ENCODE results near the gene HSPA1L.
"Not testable (repeated sequence)": the region's sequence is repeated elsewhere in the genome, so short reads cannot be mapped to it uniquely, and the experiment has no call there.

HSPA1L gene

DNA sequence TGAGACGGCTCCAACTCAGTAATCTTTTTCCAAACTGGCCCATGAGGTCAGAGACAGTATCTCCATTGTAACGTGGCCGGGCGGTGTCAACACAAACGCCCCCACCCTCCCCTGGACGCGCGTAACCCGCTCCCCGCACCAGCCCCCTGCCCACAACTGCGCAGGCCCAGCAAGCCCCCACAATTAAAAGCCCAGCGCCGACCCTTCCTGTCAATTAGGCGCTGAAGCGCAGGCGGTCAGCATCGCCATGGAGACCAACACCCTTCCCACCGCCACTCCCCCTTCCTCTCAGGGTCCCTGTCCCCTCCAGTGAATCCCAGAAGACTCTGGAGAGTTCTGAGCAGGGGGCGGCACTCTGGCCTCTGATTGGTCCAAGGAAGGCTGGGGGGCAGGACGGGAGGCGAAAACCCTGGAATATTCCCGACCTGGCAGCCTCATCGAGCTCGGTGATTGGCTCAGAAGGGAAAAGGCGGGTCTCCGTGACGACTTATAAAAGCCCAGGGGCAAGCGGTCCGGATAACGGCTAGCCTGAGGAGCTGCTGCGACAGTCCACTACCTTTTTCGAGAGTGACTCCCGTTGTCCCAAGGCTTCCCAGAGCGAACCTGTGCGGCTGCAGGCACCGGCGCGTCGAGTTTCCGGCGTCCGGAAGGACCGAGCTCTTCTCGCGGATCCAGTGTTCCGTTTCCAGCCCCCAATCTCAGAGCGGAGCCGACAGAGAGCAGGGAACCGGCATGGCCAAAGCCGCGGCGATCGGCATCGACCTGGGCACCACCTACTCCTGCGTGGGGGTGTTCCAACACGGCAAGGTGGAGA lies at the start of gene HSPA1L, which contains the start of gene HSPA1A:
Gene HSPA1L (minus strand): TSS at position 259 of the 814 bp plus-strand sequence. CDS start 3,311 bp downstream, outside the sequence.
Gene HSPA1A (plus strand): TSS at position 519 of the 814 bp plus-strand sequence. CDS start 214 bp downstream, at position 733.
- Histone ChIP-seq H3K36me3 (ENCODE audit: insufficient read depth) (no peaks in the 10 kb centered on the region), H3K27ac (no peak within 1 kb of the TSS), H3K4me2 (no peak within 1 kb of the TSS), H3K27me3 (ENCODE audit: insufficient read depth, low read depth) (no peaks in the 10 kb centered on the region), H3K9ac (no peak within 1 kb of the TSS), H3K4me1 (ENCODE audit: low read depth, poor library complexity, severe bottlenecking) (no peaks in the 10 kb centered on the region), H2AFZ (ENCODE audit: low read depth) (no peak within 1 kb of the TSS), H3K79me2 (ENCODE audit: insufficient read depth, low read depth) (no peaks in the 10 kb centered on the region), H3K4me3 (IDR thresholded peaks at IDR 0.05; ENCODE audit: insufficient read depth, low read depth, low read length) (no peak within 1 kb of the TSS), H4K20me1 (ENCODE audit: insufficient read depth) (no peaks in the 10 kb centered on the region)
- TF ChIP-seq, protein P1, sequence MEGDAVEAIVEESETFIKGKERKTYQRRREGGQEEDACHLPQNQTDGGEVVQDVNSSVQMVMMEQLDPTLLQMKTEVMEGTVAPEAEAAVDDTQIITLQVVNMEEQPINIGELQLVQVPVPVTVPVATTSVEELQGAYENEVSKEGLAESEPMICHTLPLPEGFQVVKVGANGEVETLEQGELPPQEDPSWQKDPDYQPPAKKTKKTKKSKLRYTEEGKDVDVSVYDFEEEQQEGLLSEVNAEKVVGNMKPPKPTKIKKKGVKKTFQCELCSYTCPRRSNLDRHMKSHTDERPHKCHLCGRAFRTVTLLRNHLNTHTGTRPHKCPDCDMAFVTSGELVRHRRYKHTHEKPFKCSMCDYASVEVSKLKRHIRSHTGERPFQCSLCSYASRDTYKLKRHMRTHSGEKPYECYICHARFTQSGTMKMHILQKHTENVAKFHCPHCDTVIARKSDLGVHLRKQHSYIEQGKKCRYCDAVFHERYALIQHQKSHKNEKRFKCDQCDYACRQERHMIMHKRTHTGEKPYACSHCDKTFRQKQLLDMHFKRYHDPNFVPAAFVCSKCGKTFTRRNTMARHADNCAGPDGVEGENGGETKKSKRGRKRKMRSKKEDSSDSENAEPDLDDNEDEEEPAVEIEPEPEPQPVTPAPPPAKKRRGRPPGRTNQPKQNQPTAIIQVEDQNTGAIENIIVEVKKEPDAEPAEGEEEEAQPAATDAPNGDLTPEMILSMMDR (conservative IDR thresholded peaks at IDR 0.05; ENCODE audit: low read depth, low read length) = no peak

DNA sequence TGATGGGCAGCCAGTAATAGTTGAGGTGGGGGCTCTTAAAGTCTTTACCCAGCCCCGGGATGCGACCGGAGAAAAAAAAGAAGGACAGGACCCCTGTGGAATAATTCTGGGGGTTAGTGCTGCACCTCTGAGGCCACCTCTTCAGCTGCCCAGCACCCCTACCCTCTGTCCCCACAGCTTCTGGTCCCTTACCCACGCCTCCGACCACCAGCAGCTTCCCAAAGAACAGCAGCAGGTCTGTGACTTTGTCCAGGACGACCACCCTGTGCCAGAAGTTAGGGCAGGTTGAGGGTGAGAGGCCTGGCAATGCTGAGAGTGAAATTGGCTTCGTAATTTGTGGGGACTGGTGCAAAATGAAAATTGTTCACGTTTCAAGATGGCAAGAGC lies 49.7 kb upstream of the HSPA1L start:
- no peak overlapping the region for H3K27ac ChIP-seq
- H3K4me1 ChIP-seq (ENCODE audit: low read depth, poor library complexity, severe bottlenecking) = peaks cover 10% of the 10 kb centered on the region
- TF ChIP-seq, protein P1 (conservative IDR thresholded peaks at IDR 0.05; ENCODE audit: low read depth, low read length) = no peak
- no peak overlapping the region for H3K9ac ChIP-seq
- H3K4me3 ChIP-seq (IDR thresholded peaks at IDR 0.05; ENCODE audit: insufficient read depth, low read depth, low read length) = no peak overlapping the region
- no peaks in the 10 kb centered on the region for H3K36me3 ChIP-seq (ENCODE audit: insufficient read depth)
- peaks cover 6% of the 10 kb centered on the region; the same call in 1 of the 2 replicates for H3K27me3 ChIP-seq (ENCODE audit: insufficient read depth, low read depth)
- no peaks in the 10 kb centered on the region for H4K20me1 ChIP-seq (ENCODE audit: insufficient read depth)
- no peak overlapping the region for H2AFZ ChIP-seq (ENCODE audit: low read depth)
- no peak overlapping the region; the same call in 1 of the 2 replicates for H3K4me2 ChIP-seq
- no peaks in the 10 kb centered on the region for H3K79me2 ChIP-seq (ENCODE audit: insufficient read depth, low read depth)

DNA sequence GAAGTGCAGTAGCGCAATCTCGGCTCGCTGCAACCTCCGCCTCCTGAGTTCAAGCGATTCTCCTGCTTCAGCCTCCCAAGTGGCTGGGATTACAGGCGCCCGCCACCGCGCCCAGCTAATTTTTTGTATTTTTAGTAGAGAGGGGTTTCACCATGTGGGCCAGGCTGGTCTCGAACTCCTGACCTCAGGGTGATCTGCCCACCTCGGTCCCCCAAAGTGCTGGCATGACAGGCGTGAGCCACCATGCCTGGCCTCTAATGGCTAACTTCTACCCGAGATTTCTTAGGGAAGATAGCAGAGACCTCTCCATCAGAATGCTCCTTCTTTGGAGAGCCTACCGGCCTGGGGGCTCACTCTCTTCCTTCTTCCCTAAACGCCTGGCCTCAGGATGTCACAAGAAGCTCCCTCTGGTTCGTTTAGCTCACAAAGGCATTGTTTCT lies 49.1 kb upstream of the HSPA1L start:
- H3K79me2 ChIP-seq (ENCODE audit: insufficient read depth, low read depth); H4K20me1 ChIP-seq (ENCODE audit: insufficient read depth); H3K4me1 ChIP-seq (ENCODE audit: low read depth, poor library complexity, severe bottlenecking); H3K4me3 ChIP-seq (IDR thresholded peaks at IDR 0.05; ENCODE audit: insufficient read depth, low read depth, low read length); H3K27me3 ChIP-seq (ENCODE audit: insufficient read depth, low read depth); H3K36me3 ChIP-seq (ENCODE audit: insufficient read depth): not testable (repeated sequence)
- H3K27ac ChIP-seq = peak overlapping the region; percentile 87
- peak overlapping the region; percentile 84 for H3K9ac ChIP-seq
- H2AFZ ChIP-seq (ENCODE audit: low read depth) = peak overlapping the region; percentile 65
- TF ChIP-seq, protein P1 (conservative IDR thresholded peaks at IDR 0.05; ENCODE audit: low read depth, low read length) = 0 out of 2 replicates have a peak, but pooled peaks have one; percentile 27
- peak overlapping the region; percentile 81 for H3K4me2 ChIP-seq

DNA sequence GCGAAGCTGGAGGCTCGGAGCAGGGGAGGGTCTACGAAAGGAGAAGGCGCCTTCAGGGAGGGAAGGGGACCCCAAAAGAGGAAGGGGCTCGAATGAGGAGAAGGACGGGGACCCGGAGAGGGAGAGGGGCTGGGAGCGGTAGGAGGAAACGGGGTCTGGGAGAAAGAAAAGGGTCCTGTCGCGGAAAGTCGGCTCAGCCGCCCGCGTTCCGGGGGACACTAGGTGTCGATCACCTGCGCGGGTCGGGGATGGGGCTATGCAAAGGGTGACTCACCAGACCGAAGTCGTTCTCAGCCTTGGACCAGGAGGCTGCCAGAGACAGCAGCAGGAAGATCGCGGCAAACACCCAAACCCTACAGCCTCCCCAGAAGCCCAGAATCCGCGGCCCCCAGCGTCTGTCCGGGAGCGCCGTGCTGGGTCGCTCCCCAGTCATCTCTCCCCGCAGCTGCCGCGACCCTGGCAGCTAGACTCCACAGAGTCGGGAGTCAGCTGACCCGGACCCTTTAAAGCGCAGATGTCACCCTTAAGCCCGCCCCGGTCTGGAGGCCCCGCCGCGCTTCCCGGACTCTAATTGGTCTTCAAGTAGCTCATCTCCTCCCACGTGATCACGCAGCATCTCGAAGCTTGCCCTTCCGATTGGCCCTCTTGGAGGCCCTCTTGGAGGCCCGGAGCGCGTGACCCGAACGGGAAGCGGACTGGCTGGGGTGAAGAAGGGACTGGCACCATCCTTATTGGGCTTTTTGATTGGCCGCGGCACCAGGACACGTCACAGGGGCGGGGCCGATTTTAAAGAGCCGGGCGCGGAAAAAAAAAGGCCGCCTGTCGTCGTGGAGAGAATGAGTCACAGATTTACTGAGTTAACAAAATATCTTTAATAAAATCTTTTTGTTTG lies 47.5 kb upstream of the HSPA1L start, which contains the start of gene NEU1:
Gene NEU1 (minus strand): TSS at position 478 of the 892 bp plus-strand sequence. CDS start 45 bp downstream, at position 433.
- TF ChIP-seq, protein P1 (conservative IDR thresholded peaks at IDR 0.05; ENCODE audit: low read depth, low read length) = no peak
- H3K9ac ChIP-seq = peak within 1 kb of the TSS; percentile 84
- H3K27me3 ChIP-seq (ENCODE audit: insufficient read depth, low read depth) = no peaks in the 10 kb centered on the region
- no peaks in the 10 kb centered on the region for H3K79me2 ChIP-seq (ENCODE audit: insufficient read depth, low read depth)
- peak within 1 kb of the TSS; percentile 87 for H3K27ac ChIP-seq
- no peak within 1 kb of the TSS for H3K4me3 ChIP-seq (IDR thresholded peaks at IDR 0.05; ENCODE audit: insufficient read depth, low read depth, low read length)
- H3K4me1 ChIP-seq (ENCODE audit: low read depth, poor library complexity, severe bottlenecking) = peaks cover 10% of the 10 kb centered on the region
- no peaks in the 10 kb centered on the region for H3K36me3 ChIP-seq (ENCODE audit: insufficient read depth)
- peak within 1 kb of the TSS; percentile 65 for H2AFZ ChIP-seq (ENCODE audit: low read depth)
- no peaks in the 10 kb centered on the region for H4K20me1 ChIP-seq (ENCODE audit: insufficient read depth)
- peak within 1 kb of the TSS; percentile 97 for H3K4me2 ChIP-seq

Measured in KMS-11 (cell line).